CD14-positive monocyte (primary cell): Measurements from ENCODE around the gene TMPRSS15. TPM values are rescaled to one million over a fixed set of nuclear protein-coding genes. Genes with fewer than 3 reads are reported as not detected.

ENCODE experiments used
- DNase-seq, 3 donors: peaks; one replicate each; pipeline ENCODE4 v3.0.0-alpha.2; 2011 to 2022
- H2AFZ ChIP-seq: 2 replicates; pipeline ENCODE4 v1.6.0; 2012; ENCODE audit warnings: mild to moderate bottlenecking, low read depth, low read length, inconsistent platforms; ENCODE audit not compliant: insufficient read depth, poor library complexity, severe bottlenecking
- H3K27ac ChIP-seq, 2 donors: 1 replicate in 1 of 2; 2 replicates in 1 of 2; pipeline ENCODE4 v1.5.1; 2012 to 2013; ENCODE audit warnings: low read length in 2 of 2, control low read depth in 1 of 2, inconsistent platforms in 1 of 2, low read depth in 1 of 2, mild to moderate bottlenecking in 1 of 2
- H3K27me3 ChIP-seq, 2 donors: one replicate each; pipeline versions ENCODE4 v1.6.0 to v1.6.1; 2011 to 2013; ENCODE audit warnings: low read length in 2 of 2; ENCODE audit not compliant: control insufficient read depth in 2 of 2, insufficient read depth in 2 of 2
- H3K36me3 ChIP-seq, 2 donors: replicated peaks in 1 of 2; 1 replicate in 1 of 2; 2 replicates in 1 of 2; pipeline versions ENCODE4 v1.5.1 to v1.6.1; 2012 to 2013; ENCODE audit warnings: low read length in 2 of 2, control low read depth in 1 of 2, inconsistent platforms in 1 of 2, mild to moderate bottlenecking in 1 of 2; ENCODE audit not compliant: insufficient read depth in 2 of 2, control insufficient read depth in 1 of 2
- H3K4me1 ChIP-seq, 2 donors: 1 replicate in 1 of 2; 2 replicates in 1 of 2; pipeline versions ENCODE4 v1.5.1 to v1.6.1; 2012 to 2013; ENCODE audit warnings: low read length in 2 of 2, control low read depth in 1 of 2, inconsistent platforms in 1 of 2, mild to moderate bottlenecking in 1 of 2, moderate library complexity in 1 of 2; ENCODE audit not compliant: insufficient read depth in 2 of 2, control insufficient read depth in 1 of 2
- H3K4me2 ChIP-seq: replicated peaks from 2 replicates; pipeline ENCODE3; 2012; ENCODE audit warnings: low read length, moderate library complexity, mild to moderate bottlenecking; ENCODE audit not compliant: poor library complexity, severe bottlenecking; ENCODE audit errors: extremely low read depth
- H3K4me3 ChIP-seq, 3 experiments: fragments of 200-600 bp in 1 of 3; sonication (generic) in 1 of 3; replicated peaks in 1 of 3; 1 replicate in 2 of 3; 2 replicates in 1 of 3; pipeline ENCODE4 v1.5.1; 2011 to 2013; ENCODE audit warnings: low read length in 3 of 3, mild to moderate bottlenecking in 3 of 3, control low read depth in 2 of 3, low read depth in 2 of 3, inconsistent platforms in 1 of 3, moderate library complexity in 1 of 3
- H3K79me2 ChIP-seq: 2 replicates; pipeline ENCODE4 v1.6.0; 2012; ENCODE audit warnings: mild to moderate bottlenecking, control low read depth, inconsistent platforms, low read length, moderate library complexity; ENCODE audit not compliant: insufficient read depth
- H3K9ac ChIP-seq: 2 replicates; pipeline ENCODE4 v1.6.0; 2017; ENCODE audit warnings: low read length, mild to moderate bottlenecking; ENCODE audit not compliant: insufficient read depth, poor library complexity, severe bottlenecking
- H3K9me3 ChIP-seq, 2 donors: replicated peaks in 1 of 2; 1 replicate in 1 of 2; 2 replicates in 1 of 2; pipeline versions ENCODE4 v1.5.1 to v1.6.1; 2012 to 2013; ENCODE audit warnings: low read length in 2 of 2, control low read depth in 1 of 2; ENCODE audit not compliant: control insufficient read depth in 1 of 2, insufficient read depth in 1 of 2
- H4K20me1 ChIP-seq: 2 replicates; pipeline ENCODE4 v1.6.0; 2012; ENCODE audit warnings: mild to moderate bottlenecking, low read length, control low read depth, moderate library complexity; ENCODE audit not compliant: insufficient read depth
- H3K27ac Mint-ChIP-seq, 7 donors: one replicate each; pipeline ENCODE4 v1.8.0; 2020; ENCODE audit warnings: mild to moderate bottlenecking in 7 of 7, mixed read lengths in 7 of 7, moderate library complexity in 6 of 7, inconsistent platforms in 2 of 7
- H3K27me3 Mint-ChIP-seq, 3 donors: one replicate each; pipeline ENCODE4 v1.8.0; 2021 to 2022; ENCODE audit warnings: low read depth in 3 of 3, mild to moderate bottlenecking in 3 of 3, mixed read lengths in 3 of 3, moderate library complexity in 3 of 3, inconsistent platforms in 1 of 3
- H3K36me3 Mint-ChIP-seq, 2 donors: one replicate each; pipeline ENCODE4 v1.8.0; 2020; ENCODE audit warnings: mixed read lengths in 2 of 2, inconsistent platforms in 1 of 2, mild to moderate bottlenecking in 1 of 2
- H3K4me1 Mint-ChIP-seq: one replicate; pipeline ENCODE4 v1.8.0; 2020; ENCODE audit warnings: mild to moderate bottlenecking, mixed read lengths
- H3K4me3 Mint-ChIP-seq, 2 donors: one replicate each; pipeline ENCODE4 v1.8.0; 2020; ENCODE audit warnings: mild to moderate bottlenecking in 2 of 2, mixed read lengths in 2 of 2, moderate library complexity in 1 of 2
- H3K9me3 Mint-ChIP-seq, 7 donors: one replicate each; pipeline ENCODE4 v1.8.0; 2020 to 2022; ENCODE audit warnings: mixed read lengths in 7 of 7, mild to moderate bottlenecking in 6 of 7, moderate library complexity in 6 of 7, inconsistent platforms in 2 of 7
- WGBS: methylation state at CpG from one replicate; pipeline ENCODE4 v1.1.5; 2013; ENCODE audit warnings: missing lambda C conversion rate; ENCODE audit not compliant: insufficient coverage; 5-methylcytosine and 5-hydroxymethylcytosine counted together
- intact Hi-C, 2 donors: fragments of 100-400 bp; cut with micrococcal nuclease; formaldehyde crosslinking; loops; one replicate each; pipeline versions ENCODE4 v1.15.0 to v1.15.1; 2023
- polyA minus RNA-seq: library from RNA; depleted of rRNA, polyadenylated mRNA; stranded (reverse); fragments of >200 nt; gene quantifications from 2 replicates; pipeline ENCODE4 v1.2.3, GENCODE V29; 2012
- polyA plus RNA-seq, 3 donors: library from polyadenylated mRNA; depleted of rRNA in 1 of 3; unstranded in 2 of 3; stranded (reverse) in 1 of 3; fragments of 300-500 nt in 2 of 3; fragments of >200 nt in 1 of 3; fragmentation: Illumina TruSeq in 2 of 3; gene quantifications; 1 replicate in 2 of 3; 2 replicates in 1 of 3; pipeline ENCODE4 v1.2.3, GENCODE V29; 2012 to 2021
- total RNA-seq, 12 experiments: library from RNA in 1 of 12; stranded (reverse) in 1 of 12; fragments of 120-200 nt in 1 of 12; gene quantifications; one replicate each; pipeline ENCODE4 v1.2.4 and lab custom pipeline; 2013 to 2026; ENCODE audit warnings: mixed read lengths in 6 of 12, inconsistent platforms in 1 of 12
- TF ChIP-seq, protein P1 (sequence below): fragments of 200-600 bp; IDR thresholded peaks from one replicate; pipeline ENCODE4 v1.8.0; 2022; ENCODE audit warnings: antibody characterized with exemption, mild to moderate bottlenecking

TMPRSS15 gene
- not detected for total RNA-seq (2013)
- polyA plus RNA-seq, result not detected
- polyA minus RNA-seq, result not detected in 2 replicates
- total RNA-seq (lab: John Stamatoyannopoulos, UW), result 0 to 1.5 (median 0.04) reads per million in 11 experiments

DNA sequence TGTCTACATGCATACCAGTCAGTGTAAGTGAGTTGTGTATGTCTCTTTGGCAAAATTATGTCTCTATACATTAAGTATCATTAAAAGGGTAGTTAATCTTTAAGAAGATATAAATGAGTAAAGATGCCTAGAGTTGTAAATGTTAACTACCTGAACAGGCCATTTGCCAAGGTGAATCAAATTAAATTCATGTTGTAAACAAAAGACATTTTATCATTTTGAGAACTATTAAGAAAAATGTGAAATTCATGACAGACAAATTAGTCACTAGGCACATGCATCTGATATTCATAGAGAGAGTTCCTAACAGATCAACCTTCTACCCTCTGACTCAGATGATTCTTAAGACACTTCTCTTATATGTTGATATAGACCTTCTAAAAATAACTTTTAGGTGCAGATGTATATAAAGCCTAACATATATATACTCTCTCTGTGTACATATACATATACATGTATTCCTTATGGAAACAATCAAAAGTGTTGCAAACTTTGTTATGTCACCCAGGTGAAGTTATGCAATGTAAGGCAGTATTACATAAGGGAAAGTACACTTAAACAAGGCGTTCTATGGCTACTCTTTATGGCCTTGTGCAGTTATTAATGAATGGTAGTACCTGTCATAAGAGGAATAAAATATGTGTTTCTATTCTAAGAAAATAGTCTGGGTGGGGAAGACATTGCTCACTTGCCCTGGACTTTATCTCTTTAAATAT lies at the start of gene TMPRSS15:
TMPRSS15 (minus strand) TSS at position 51 of the 716 bp plus-strand sequence. CDS start 163 bp downstream, outside the sequence.
- Mint-ChIP-seq H3K27me3 (no peaks in the 10 kb centered on the region), H3K27ac (no peak within 1 kb of the TSS)

DNA sequence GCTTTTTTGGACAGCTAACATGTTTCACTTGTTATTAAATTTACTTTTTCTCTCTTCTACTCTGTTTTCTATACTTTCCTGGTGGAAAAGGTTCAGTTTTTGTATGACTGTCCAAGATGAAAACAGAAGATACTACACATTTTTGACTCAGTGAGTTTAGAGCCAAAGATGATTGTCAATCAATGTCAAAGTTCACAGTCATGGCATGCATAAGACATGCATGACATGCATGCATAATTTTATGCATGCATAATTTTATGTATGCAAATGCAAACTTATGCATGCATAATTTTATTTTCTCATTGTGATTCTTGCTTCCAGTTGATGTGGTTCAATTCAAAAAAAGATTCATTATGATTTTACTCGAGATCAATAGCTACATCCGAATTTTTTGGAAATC lies 48.1 kb upstream of the TMPRSS15 start:
- no peak overlapping the region for H3K4me3 Mint-ChIP-seq
- TF ChIP-seq, protein P1, sequence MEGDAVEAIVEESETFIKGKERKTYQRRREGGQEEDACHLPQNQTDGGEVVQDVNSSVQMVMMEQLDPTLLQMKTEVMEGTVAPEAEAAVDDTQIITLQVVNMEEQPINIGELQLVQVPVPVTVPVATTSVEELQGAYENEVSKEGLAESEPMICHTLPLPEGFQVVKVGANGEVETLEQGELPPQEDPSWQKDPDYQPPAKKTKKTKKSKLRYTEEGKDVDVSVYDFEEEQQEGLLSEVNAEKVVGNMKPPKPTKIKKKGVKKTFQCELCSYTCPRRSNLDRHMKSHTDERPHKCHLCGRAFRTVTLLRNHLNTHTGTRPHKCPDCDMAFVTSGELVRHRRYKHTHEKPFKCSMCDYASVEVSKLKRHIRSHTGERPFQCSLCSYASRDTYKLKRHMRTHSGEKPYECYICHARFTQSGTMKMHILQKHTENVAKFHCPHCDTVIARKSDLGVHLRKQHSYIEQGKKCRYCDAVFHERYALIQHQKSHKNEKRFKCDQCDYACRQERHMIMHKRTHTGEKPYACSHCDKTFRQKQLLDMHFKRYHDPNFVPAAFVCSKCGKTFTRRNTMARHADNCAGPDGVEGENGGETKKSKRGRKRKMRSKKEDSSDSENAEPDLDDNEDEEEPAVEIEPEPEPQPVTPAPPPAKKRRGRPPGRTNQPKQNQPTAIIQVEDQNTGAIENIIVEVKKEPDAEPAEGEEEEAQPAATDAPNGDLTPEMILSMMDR, result no peak
- no peak overlapping the region for H3K27ac ChIP-seq
- no peak overlapping the region for H3K27ac Mint-ChIP-seq
- peaks cover 0 to 4% of the 10 kb centered on the region in 2 donors for H3K9me3 ChIP-seq
- intact Hi-C loops, result no loop called here
- no peak for DNase-seq
- WGBS, result 80% methylated on average over 1 of the region's 2 CpGs
- no peaks in the 10 kb centered on the region for H3K36me3 ChIP-seq
- no peak overlapping the region for H3K4me2 ChIP-seq
- no peaks in the 10 kb centered on the region for H3K36me3 Mint-ChIP-seq
- H3K4me3 ChIP-seq, result no peak overlapping the region
- H3K9ac ChIP-seq, result no peak overlapping the region
- no peaks in the 10 kb centered on the region for H4K20me1 ChIP-seq
- no peak overlapping the region for H2AFZ ChIP-seq
- no peaks in the 10 kb centered on the region for H3K4me1 Mint-ChIP-seq
- peaks cover 2 to 17% (median 3%) of the 10 kb centered on the region in 7 donors for H3K9me3 Mint-ChIP-seq
- H3K27me3 Mint-ChIP-seq, result no peaks in the 10 kb centered on the region
- no peaks in the 10 kb centered on the region for H3K27me3 ChIP-seq
- H3K4me1 ChIP-seq, result no peaks in the 10 kb centered on the region
- no peaks in the 10 kb centered on the region for H3K79me2 ChIP-seq

More for the DNA sequence above, at the start of gene TMPRSS15:
- no peaks in the 10 kb centered on the region for H3K36me3 ChIP-seq
- no peaks in the 10 kb centered on the region for H3K79me2 ChIP-seq
- Mint-ChIP-seq H3K36me3 (no peaks in the 10 kb centered on the region), H3K4me1 (no peaks in the 10 kb centered on the region), H3K4me3 (no peak within 1 kb of the TSS), H3K9me3 (peaks cover 0 to 4% (median 0%) of the 10 kb centered on the region in 7 donors)
- no peak within 1 kb of the TSS for H3K9ac ChIP-seq
- H3K27ac ChIP-seq, result no peak within 1 kb of the TSS
- intact Hi-C loops, result no loop called here
- TF ChIP-seq, protein P1, result no peak
- no peaks in the 10 kb centered on the region for H4K20me1 ChIP-seq
- DNase-seq, result no peak
- H3K4me2 ChIP-seq, result no peak within 1 kb of the TSS
- no peaks in the 10 kb centered on the region for H3K27me3 ChIP-seq
- no peaks in the 10 kb centered on the region for H3K4me1 ChIP-seq
- H3K4me3 ChIP-seq, result no peak within 1 kb of the TSS
- no peaks in the 10 kb centered on the region for H3K9me3 ChIP-seq
- no CpG with 5 or more reads among the region's 1 CpG for WGBS
- H2AFZ ChIP-seq, result no peak within 1 kb of the TSS
